B cell (primary cell): ENCODE measurements around the gene IRX4. TPM values are rescaled to one million over a fixed set of nuclear protein-coding genes. Genes with fewer than 3 reads are reported as not detected.

Experiments
- ATAC-seq: fragments of 200-7000 bp; cut with Tn5 transposase; one replicate; pipeline ENCODE4 v1.10.0; 2021; ENCODE audit warnings: low read depth, mild to moderate bottlenecking, moderate number of reproducible peaks, moderate library complexity
- CTCF ChIA-PET: fragments of 350-600 bp; sonication (Branson Sonifier 250); formaldehyde crosslinking; loops from one replicate; lab custom pipeline; 2021; ENCODE audit warnings: antibody characterized with exemption, inconsistent platforms; lab: Charles Lee
- POLR2A ChIA-PET: fragments of 350-600 bp; sonication (Branson Sonifier 250); formaldehyde crosslinking; loops from one replicate; lab custom pipeline; 2021; ENCODE audit warnings: antibody characterized with exemption; lab: Charles Lee
- DNase-seq: peaks from one replicate; pipeline ENCODE4 v3.0.0; 2013
- H2AFZ ChIP-seq: 2 replicates; pipeline ENCODE4 v1.6.1; 2012; ENCODE audit warnings: mild to moderate bottlenecking, low read depth, low read length; ENCODE audit not compliant: insufficient read depth, poor library complexity, severe bottlenecking
- H3K27ac ChIP-seq, 2 donors: 1 replicate in 1 of 2; 2 replicates in 1 of 2; pipeline ENCODE4 v1.5.1; 2012 to 2013; ENCODE audit warnings: low read length in 2 of 2, mild to moderate bottlenecking in 2 of 2, moderate library complexity in 1 of 2
- H3K27me3 ChIP-seq, 4 experiments: fragments of 200-600 bp in 1 of 4; sonication (generic) in 1 of 4; replicated peaks in 1 of 4; 1 replicate in 2 of 4; 2 replicates in 2 of 4; pipeline versions ENCODE4 v1.6.1 to v1.7.0; 2013 to 2016; ENCODE audit warnings: low read length in 3 of 4, mild to moderate bottlenecking in 2 of 4, mixed read lengths in 1 of 4, moderate library complexity in 1 of 4; ENCODE audit not compliant: insufficient read depth in 4 of 4, control insufficient read depth in 3 of 4; ENCODE audit errors: control extremely low read depth in 1 of 4
- H3K36me3 ChIP-seq, 2 experiments: replicated peaks in 1 of 2; 1 replicate in 1 of 2; 2 replicates in 1 of 2; pipeline versions ENCODE4 v1.6.1 to v1.7.1; 2013; ENCODE audit warnings: low read length in 1 of 2; ENCODE audit not compliant: insufficient read depth in 2 of 2, control insufficient read depth in 1 of 2; ENCODE audit errors: control extremely low read depth in 1 of 2, extremely low read depth in 1 of 2
- H3K4me1 ChIP-seq, 2 donors: fragments of 200-600 bp in 1 of 2; sonication (generic) in 1 of 2; 1 replicate in 1 of 2; 2 replicates in 1 of 2; pipeline versions ENCODE4 v1.5.1 to v1.6.1; 2013 to 2017; ENCODE audit warnings: low read length in 2 of 2; ENCODE audit not compliant: control insufficient read depth in 2 of 2, insufficient read depth in 2 of 2
- H3K4me2 ChIP-seq: replicated peaks from 2 replicates; pipeline ENCODE3; 2012; ENCODE audit warnings: mild to moderate bottlenecking, low read depth, low read length; ENCODE audit not compliant: poor library complexity, severe bottlenecking
- H3K4me3 ChIP-seq, 5 experiments: fragments of 200-600 bp in 1 of 5; sonication (generic) in 1 of 5; 1 replicate in 3 of 5; 2 replicates in 2 of 5; pipeline versions ENCODE4 v1.5.1 to v1.7.0; 2011 to 2016; ENCODE audit warnings: low read length in 4 of 5, mild to moderate bottlenecking in 4 of 5, low read depth in 2 of 5, control low read depth in 1 of 5, moderate library complexity in 1 of 5; ENCODE audit not compliant: insufficient read depth in 1 of 5; ENCODE audit errors: control extremely low read depth in 1 of 5, extremely low read depth in 1 of 5
- H3K79me2 ChIP-seq: fragments of 200-600 bp; sonication (generic); one replicate; pipeline ENCODE4 v1.6.0; 2016; ENCODE audit warnings: low read length; ENCODE audit not compliant: control insufficient read depth, insufficient read depth
- H3K9ac ChIP-seq: fragments of 200-600 bp; sonication (generic); 2 replicates; pipeline ENCODE4 v1.6.1; 2017; ENCODE audit warnings: mild to moderate bottlenecking, low read length, moderate library complexity
- H3K9me3 ChIP-seq, 3 donors: one replicate each; pipeline versions ENCODE4 v1.6.1 to v1.7.1; 2013; ENCODE audit warnings: low read length in 2 of 3; ENCODE audit not compliant: control insufficient read depth in 2 of 3, insufficient read depth in 1 of 3; ENCODE audit errors: control extremely low read depth in 1 of 3
- H4K20me1 ChIP-seq: 2 replicates; pipeline ENCODE4 v1.6.0; 2012; ENCODE audit warnings: mild to moderate bottlenecking, low read length; ENCODE audit not compliant: insufficient read depth, control insufficient read depth, poor library complexity, severe bottlenecking
- H3K27ac Mint-ChIP-seq: one replicate; pipeline ENCODE4 v1.8.0; 2021; ENCODE audit warnings: mixed read lengths
- H3K27me3 Mint-ChIP-seq: one replicate; pipeline ENCODE4 v1.8.0; 2021; ENCODE audit warnings: mixed read lengths
- H3K4me1 Mint-ChIP-seq: one replicate; pipeline ENCODE4 v1.8.0; 2021; ENCODE audit warnings: mixed read lengths
- H3K4me3 Mint-ChIP-seq: one replicate; pipeline ENCODE4 v1.8.0; 2021; ENCODE audit warnings: mixed read lengths
- H3K9me3 Mint-ChIP-seq: one replicate; pipeline ENCODE4 v1.8.0; 2022; ENCODE audit warnings: mixed read lengths; ENCODE audit not compliant: insufficient read depth
- EZH2 ChIP-seq: IDR thresholded peaks from 2 replicates; pipeline ENCODE4 v1.6.1; 2012; ENCODE audit warnings: borderline replicate concordance, low read depth, mild to moderate bottlenecking, moderate library complexity, low read length; ENCODE audit not compliant: insufficient read depth, poor library complexity, severe bottlenecking
- WGBS: methylation state at CpG from one replicate; pipeline ENCODE4 v1.1.5; 2013; ENCODE audit warnings: missing lambda C conversion rate; ENCODE audit not compliant: insufficient coverage; 5-methylcytosine and 5-hydroxymethylcytosine counted together
- intact Hi-C: fragments of 100-400 bp; cut with micrococcal nuclease; formaldehyde crosslinking; loops from one replicate; pipeline ENCODE4 v1.10.0; 2022
- polyA plus RNA-seq: library from polyadenylated mRNA; depleted of rRNA; stranded (reverse); fragments of >200 nt; gene quantifications from 2 replicates; pipeline ENCODE4 v1.2.3, GENCODE V29; 2012
- total RNA-seq, 2 donors: library from RNA; stranded (reverse); fragments of 120-200 nt in 1 of 2; gene quantifications; 1 replicate in 1 of 2; 2 replicates in 1 of 2; pipeline versions ENCODE4 v1.2.3 to v1.2.4, GENCODE V29; 2013 to 2022
- TF ChIP-seq, protein P1 (sequence below): fragments of 200-600 bp; IDR thresholded peaks from one replicate; pipeline ENCODE4 v1.8.0; 2022; ENCODE audit warnings: antibody characterized with exemption, mild to moderate bottlenecking

IRX4 gene
- total and polyA plus RNA-seq, 2 donors (not counting 1 experiment from before 2014, with no cell fraction given), result not detected

- no peaks in the 10 kb centered on the region for H3K9me3 Mint-ChIP-seq
- TF ChIP-seq EZH2, result no peak
- TF ChIP-seq, protein P1, sequence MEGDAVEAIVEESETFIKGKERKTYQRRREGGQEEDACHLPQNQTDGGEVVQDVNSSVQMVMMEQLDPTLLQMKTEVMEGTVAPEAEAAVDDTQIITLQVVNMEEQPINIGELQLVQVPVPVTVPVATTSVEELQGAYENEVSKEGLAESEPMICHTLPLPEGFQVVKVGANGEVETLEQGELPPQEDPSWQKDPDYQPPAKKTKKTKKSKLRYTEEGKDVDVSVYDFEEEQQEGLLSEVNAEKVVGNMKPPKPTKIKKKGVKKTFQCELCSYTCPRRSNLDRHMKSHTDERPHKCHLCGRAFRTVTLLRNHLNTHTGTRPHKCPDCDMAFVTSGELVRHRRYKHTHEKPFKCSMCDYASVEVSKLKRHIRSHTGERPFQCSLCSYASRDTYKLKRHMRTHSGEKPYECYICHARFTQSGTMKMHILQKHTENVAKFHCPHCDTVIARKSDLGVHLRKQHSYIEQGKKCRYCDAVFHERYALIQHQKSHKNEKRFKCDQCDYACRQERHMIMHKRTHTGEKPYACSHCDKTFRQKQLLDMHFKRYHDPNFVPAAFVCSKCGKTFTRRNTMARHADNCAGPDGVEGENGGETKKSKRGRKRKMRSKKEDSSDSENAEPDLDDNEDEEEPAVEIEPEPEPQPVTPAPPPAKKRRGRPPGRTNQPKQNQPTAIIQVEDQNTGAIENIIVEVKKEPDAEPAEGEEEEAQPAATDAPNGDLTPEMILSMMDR, result no peak
- Histone ChIP-seq H3K36me3 (no peaks in the 10 kb centered on the region), H3K9ac (no peak overlapping the region), H3K27me3 (peaks cover 0 to 10% (median 0%) of the 10 kb centered on the region in 4 experiments), H3K4me1 (no peaks in the 10 kb centered on the region), H4K20me1 (no peaks in the 10 kb centered on the region), H3K4me3 (no peak overlapping the region), H3K9me3 (no peaks in the 10 kb centered on the region), H2AFZ (no peak overlapping the region), H3K27ac (no peak overlapping the region), H3K4me2 (no peak overlapping the region), H3K79me2 (no peaks in the 10 kb centered on the region)
- H3K27me3 Mint-ChIP-seq, result peaks cover 9% of the 10 kb centered on the region
- POLR2A ChIA-PET, result no interaction called here
- ATAC-seq, result no peak
- CTCF ChIA-PET, result no interaction called here
- no peaks in the 10 kb centered on the region for H3K4me1 Mint-ChIP-seq
- no peak for DNase-seq
- WGBS, result 93% methylated on average over 13 of the region's 15 CpGs
- intact Hi-C loops, result no loop called here
- no peak overlapping the region for H3K27ac Mint-ChIP-seq
- H3K4me3 Mint-ChIP-seq, result no peak overlapping the region
Observed at GRCh38 chr5:1923341-1923740, 40.6 kb upstream of the IRX4 start.

DNA sequence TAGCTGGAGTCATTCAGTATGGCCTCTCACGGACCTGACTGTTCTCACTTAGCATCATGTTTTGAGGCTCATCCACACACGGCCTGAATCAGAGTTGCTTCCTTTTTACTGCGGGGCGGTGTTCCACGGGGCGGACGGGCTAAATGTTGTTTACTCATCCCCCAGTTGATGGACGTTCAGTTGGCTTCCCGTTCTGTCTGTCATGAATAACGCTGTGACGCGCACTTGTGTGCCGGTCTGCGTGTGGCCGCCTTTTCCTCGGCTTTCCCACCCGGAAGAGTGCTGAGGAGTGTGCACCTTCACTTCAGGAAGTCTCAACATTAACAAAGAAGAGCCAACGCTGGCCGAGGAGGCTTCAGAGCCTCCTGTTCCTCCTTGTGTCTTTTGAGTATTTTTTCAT is 39.0 kb upstream of the IRX4 start:
- no peak for ATAC-seq
- H3K9me3 ChIP-seq, result no peaks in the 10 kb centered on the region
- H2AFZ ChIP-seq, result no peak overlapping the region
- DNase-seq, result no peak
- H3K27ac Mint-ChIP-seq, result no peak overlapping the region
- H3K4me1 Mint-ChIP-seq, result no peaks in the 10 kb centered on the region
- intact Hi-C loops, result no loop called here
- no peaks in the 10 kb centered on the region for H3K36me3 ChIP-seq
- TF ChIP-seq, protein P1, result no peak
- TF ChIP-seq EZH2, result no peak
- H3K27me3 Mint-ChIP-seq, result peaks cover 5% of the 10 kb centered on the region
- CTCF ChIA-PET, result no interaction called here
- H3K4me1 ChIP-seq, result no peaks in the 10 kb centered on the region
- POLR2A ChIA-PET, result no interaction called here
- 81% methylated on average over 9 of the region's 19 CpGs for WGBS
- H3K4me3 ChIP-seq, result no peak overlapping the region
- H3K4me3 Mint-ChIP-seq, result no peak overlapping the region
- H3K4me2 ChIP-seq, result no peak overlapping the region
- H3K9me3 Mint-ChIP-seq, result no peaks in the 10 kb centered on the region
- no peak overlapping the region for H3K9ac ChIP-seq
- H4K20me1 ChIP-seq, result no peaks in the 10 kb centered on the region
- H3K27ac ChIP-seq, result no peak overlapping the region
- no peaks in the 10 kb centered on the region for H3K79me2 ChIP-seq
- peaks cover 0 to 5% (median 0%) of the 10 kb centered on the region in 4 experiments for H3K27me3 ChIP-seq
